Lower lobe of right lung (tissue), 2 donors: Measurements from ENCODE around the gene MAPK4. TPM values are rescaled to one million over a fixed set of nuclear protein-coding genes. Genes with fewer than 3 reads are reported as not detected.
A peak's percentile ranks its signal among the peaks of the same experiment; 100 is the strongest.

Experiments
- ATAC-seq, 2 donors: fragments of 200-7000 bp; cut with Tn5 transposase; one replicate each; pipeline ENCODE4 v1.9.1; 2020 to 2022; ENCODE audit warnings: mild to moderate bottlenecking in 2 of 2, moderate library complexity in 2 of 2
- DNase-seq: peaks from one replicate; pipeline ENCODE4 v3.0.0-alpha.2; 2020
- H3K27ac ChIP-seq: fragments of 200-600 bp; one replicate; pipeline ENCODE4 v1.8.0; 2022
- H3K27me3 ChIP-seq: fragments of 200-600 bp; one replicate; pipeline ENCODE4 v1.8.0; 2022; ENCODE audit warnings: low read depth
- H3K36me3 ChIP-seq: fragments of 200-600 bp; one replicate; pipeline ENCODE4 v1.8.0; 2022; ENCODE audit warnings: mild to moderate bottlenecking
- H3K4me1 ChIP-seq: fragments of 200-600 bp; one replicate; pipeline ENCODE4 v1.8.0; 2022
- H3K4me3 ChIP-seq: fragments of 200-600 bp; one replicate; pipeline ENCODE4 v1.8.0; 2022; ENCODE audit warnings: mild to moderate bottlenecking
- H3K9me3 ChIP-seq: fragments of 200-600 bp; one replicate; pipeline ENCODE4 v1.8.0; 2022
- intact Hi-C: fragments of 100-400 bp; cut with DNase I; formaldehyde crosslinking; loops from one replicate; pipeline ENCODE4 v1.11.0; 2022
- total RNA-seq: library from RNA; stranded (reverse); fragmentation: NEBNext Ultra II Directional; extraction: Animal tissue kit (Norgen Biotek cat#: 25700); gene quantifications from one replicate; pipeline ENCODE4 v1.2.1, GENCODE V29; 2021
- TF ChIP-seq, protein P1 (sequence below): fragments of 200-600 bp; IDR thresholded peaks from one replicate; pipeline ENCODE4 v1.8.0; 2022; ENCODE audit warnings: antibody characterized with exemption, mild to moderate bottlenecking
- donor health status: DM: no; HTN: yes; CAD: no; lungs with severe emphysema.

MAPK4 gene
- total RNA-seq, 1 donor from 2014 or later: 2.9 TPM

DNA sequence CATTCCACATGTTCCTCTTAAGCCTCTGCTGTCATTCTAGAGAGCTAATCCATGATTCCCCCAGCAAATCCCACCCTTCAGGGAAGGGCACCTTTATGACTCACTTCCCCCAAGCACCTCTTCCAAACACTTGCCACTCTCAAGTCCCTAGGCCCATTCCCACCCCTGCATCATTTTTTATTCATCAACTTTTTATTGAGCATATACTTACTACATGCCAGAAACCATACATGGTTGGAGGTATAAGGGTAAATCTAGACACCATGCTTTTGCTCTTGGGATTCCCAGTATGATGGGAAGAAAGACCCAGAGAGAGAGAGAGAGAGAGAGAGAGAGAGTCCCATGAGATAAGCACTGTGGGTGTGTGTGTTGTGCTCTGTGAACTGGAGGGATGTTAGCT lies 87.9 kb downstream of the MAPK4 start:
- Histone ChIP-seq H3K36me3 (no peaks in the 10 kb centered on the region), H3K9me3 (no peaks in the 10 kb centered on the region), H3K4me1 (no peaks in the 10 kb centered on the region), H3K27ac (no peak overlapping the region), H3K27me3 (no peaks in the 10 kb centered on the region), H3K4me3 (no peak overlapping the region)
- DNase-seq (no peak), ATAC-seq (no peak)
- TF ChIP-seq, protein P1, sequence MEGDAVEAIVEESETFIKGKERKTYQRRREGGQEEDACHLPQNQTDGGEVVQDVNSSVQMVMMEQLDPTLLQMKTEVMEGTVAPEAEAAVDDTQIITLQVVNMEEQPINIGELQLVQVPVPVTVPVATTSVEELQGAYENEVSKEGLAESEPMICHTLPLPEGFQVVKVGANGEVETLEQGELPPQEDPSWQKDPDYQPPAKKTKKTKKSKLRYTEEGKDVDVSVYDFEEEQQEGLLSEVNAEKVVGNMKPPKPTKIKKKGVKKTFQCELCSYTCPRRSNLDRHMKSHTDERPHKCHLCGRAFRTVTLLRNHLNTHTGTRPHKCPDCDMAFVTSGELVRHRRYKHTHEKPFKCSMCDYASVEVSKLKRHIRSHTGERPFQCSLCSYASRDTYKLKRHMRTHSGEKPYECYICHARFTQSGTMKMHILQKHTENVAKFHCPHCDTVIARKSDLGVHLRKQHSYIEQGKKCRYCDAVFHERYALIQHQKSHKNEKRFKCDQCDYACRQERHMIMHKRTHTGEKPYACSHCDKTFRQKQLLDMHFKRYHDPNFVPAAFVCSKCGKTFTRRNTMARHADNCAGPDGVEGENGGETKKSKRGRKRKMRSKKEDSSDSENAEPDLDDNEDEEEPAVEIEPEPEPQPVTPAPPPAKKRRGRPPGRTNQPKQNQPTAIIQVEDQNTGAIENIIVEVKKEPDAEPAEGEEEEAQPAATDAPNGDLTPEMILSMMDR: no peak
- intact Hi-C loops: no loop called here

DNA sequence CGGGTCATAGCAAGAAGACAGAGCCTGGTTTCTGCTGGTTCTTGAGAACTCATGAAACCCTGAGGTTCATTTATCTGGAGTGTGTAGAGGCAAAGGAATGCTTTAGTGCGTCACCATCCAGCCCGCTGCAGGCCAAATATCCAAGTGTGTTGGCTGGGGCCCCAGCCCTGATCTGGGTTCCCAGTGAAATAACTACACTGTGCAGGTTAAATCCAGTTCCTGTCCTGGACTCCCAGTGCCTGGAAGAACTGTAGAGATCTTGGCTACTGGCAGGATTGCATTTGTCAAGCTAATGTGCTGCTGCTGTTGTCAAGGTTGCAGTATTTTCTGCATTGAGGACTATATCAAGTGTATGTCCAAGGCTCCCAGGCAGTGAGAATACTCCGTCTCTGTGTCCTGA lies 89.9 kb downstream of the MAPK4 start:
- H3K4me1 ChIP-seq: no peaks in the 10 kb centered on the region
- H3K4me3 ChIP-seq: no peak overlapping the region
- no peak overlapping the region for H3K27ac ChIP-seq
- intact Hi-C loops: no loop called here
- ATAC-seq (peak; percentile 74 to 88), DNase-seq (peak; percentile 63)
- H3K27me3 ChIP-seq: no peaks in the 10 kb centered on the region
- no peaks in the 10 kb centered on the region for H3K9me3 ChIP-seq
- TF ChIP-seq, protein P1: no peak
- no peaks in the 10 kb centered on the region for H3K36me3 ChIP-seq

DNA sequence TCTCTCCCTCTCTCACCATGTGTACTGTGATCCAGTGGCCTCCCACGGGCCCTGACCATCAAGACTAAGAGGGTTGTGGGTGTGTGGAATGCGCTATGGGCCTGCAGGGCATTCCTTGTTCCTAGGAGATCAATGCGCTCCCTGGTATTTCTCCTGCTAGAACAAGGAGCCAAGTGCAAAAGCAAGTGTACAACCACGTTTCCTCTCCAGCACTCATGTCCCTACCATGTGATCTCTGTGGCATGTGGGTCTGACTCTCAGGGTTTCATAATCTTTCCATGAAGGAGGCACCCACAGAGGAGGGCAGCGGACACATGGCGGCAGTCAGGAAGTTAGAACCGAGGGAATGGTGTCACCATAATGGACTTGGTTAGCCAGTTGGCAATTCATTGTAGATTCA lies 91.4 kb downstream of the MAPK4 start:
- intact Hi-C loops: no loop called here
- H3K4me3 ChIP-seq: no peak overlapping the region
- H3K27ac ChIP-seq: no peak overlapping the region
- DNase-seq (no peak), ATAC-seq (peak; percentile 54 to 57)
- no peaks in the 10 kb centered on the region for H3K4me1 ChIP-seq
- no peaks in the 10 kb centered on the region for H3K27me3 ChIP-seq
- TF ChIP-seq, protein P1: no peak
- no peaks in the 10 kb centered on the region for H3K9me3 ChIP-seq
- H3K36me3 ChIP-seq: no peaks in the 10 kb centered on the region

DNA sequence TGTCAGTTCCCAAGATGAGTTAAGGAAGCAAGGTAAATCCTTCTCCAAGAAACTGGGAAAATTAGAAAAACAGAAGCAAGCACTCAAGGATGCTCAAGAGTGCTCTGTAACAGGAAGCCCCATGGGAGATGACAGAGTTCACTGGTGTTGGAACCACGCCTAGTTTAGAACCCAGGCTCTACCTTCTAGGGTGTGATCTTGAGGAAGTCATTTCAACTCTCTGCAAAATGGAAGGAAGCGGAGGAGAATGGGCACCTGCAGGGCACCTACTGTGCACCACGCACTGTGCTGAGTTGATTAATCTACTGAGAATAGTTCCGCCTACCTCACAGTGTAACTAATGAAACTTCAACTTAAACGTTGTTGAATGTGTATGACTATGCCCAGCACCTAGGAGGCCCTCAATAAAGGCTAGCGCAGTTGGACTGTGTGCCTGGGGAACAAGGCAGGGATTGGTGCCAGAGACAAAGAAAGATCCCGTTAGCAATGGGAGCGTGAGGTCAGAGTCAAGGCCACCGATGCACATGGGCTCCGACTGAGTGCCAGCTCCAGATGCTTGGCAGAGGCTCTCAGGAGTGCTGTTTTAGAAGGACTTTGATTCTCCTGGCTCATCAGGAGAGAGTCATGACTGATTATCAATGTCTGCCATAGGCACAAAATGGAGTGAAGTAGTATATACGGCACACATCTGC lies 93.7 kb downstream of the MAPK4 start:
- Histone ChIP-seq H3K27me3 (no peaks in the 10 kb centered on the region), H3K27ac (no peak overlapping the region), H3K4me1 (no peaks in the 10 kb centered on the region), H3K9me3 (no peaks in the 10 kb centered on the region), H3K36me3 (no peaks in the 10 kb centered on the region), H3K4me3 (no peak overlapping the region)
- intact Hi-C loops: no loop called here
- DNase-seq (no peak), ATAC-seq (no peak)
- TF ChIP-seq, protein P1: no peak

DNA sequence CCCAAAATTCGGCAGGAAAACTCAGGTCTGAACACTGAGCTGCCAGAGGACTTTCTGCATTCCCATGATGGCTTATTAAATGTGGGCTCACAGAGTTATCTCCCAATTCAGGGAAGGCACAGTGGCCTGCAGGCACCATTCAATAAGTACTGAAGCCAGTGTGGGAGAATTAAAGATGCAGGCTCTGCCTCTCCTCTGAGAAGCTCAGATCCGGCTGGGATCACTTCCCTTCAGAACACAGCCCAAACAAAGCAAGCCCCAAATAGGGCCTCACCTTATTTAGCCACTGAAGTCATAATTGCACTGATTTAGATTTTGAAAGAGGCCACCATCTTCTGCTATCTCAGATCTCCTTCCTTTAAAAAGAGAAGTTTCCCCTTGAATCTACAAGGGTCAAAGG lies 94.3 kb downstream of the MAPK4 start:
- H3K27me3 ChIP-seq: no peaks in the 10 kb centered on the region
- H3K27ac ChIP-seq: no peak overlapping the region

More for the DNA sequence above, 94.3 kb downstream of the MAPK4 start:
- no peak for DNase-seq
- intact Hi-C loops: no loop called here
- no peak for ATAC-seq
- Histone ChIP-seq H3K36me3 (no peaks in the 10 kb centered on the region), H3K9me3 (no peaks in the 10 kb centered on the region), H3K4me1 (no peaks in the 10 kb centered on the region), H3K4me3 (no peak overlapping the region)
- TF ChIP-seq, protein P1: no peak
